ENCODE measurements around the gene CNN2. TPM values are rescaled to one million over a fixed set of nuclear protein-coding genes. Genes with fewer than 3 reads are reported as not detected.

Gene CNN2
- total and polyA plus RNA-seq, 2 of the 4 experiments (the other 2 are of a cell fraction) = 272 to 395 TPM

- peaks cover 1% of the 10 kb centered on the region; the same call in 1 of the 2 replicates for H3K36me3 ChIP-seq (ENCODE audit: control insufficient read depth, insufficient read depth, low read length)
- H4K91ac ChIP-seq (ENCODE audit: insufficient read depth, low read depth, low read length) = no peak overlapping the region
- no peaks in the 10 kb centered on the region for H3K4me1 ChIP-seq (ENCODE audit: control insufficient read depth, insufficient read depth, low read length)
- H4K5ac ChIP-seq (ENCODE audit: low read depth, low read length) = no peak overlapping the region
- WGBS, 2 experiments (ENCODE audit: extremely low coverage in 2 of 2, insufficient read length in 1 of 2) = 80% methylated on average over 1 of the region's 5 CpGs; no CpG with 5 or more reads in 1 of the 2 experiments
- H2AFZ ChIP-seq (replicated peaks; ENCODE audit: low read length, poor library complexity) = no peak overlapping the region
- H3K14ac ChIP-seq (replicated peaks; ENCODE audit: low read depth, low read length) = no peak overlapping the region
- no peak overlapping the region for H2BK15ac ChIP-seq (ENCODE audit: low read depth, low read length)
- DNase-seq (no peak), ATAC-seq (ENCODE audit: low read depth) (no peak)
- H3K56ac ChIP-seq (ENCODE audit: extremely low read depth, insufficient read depth, low read length) = no peak overlapping the region
- no peak overlapping the region for H3K9ac ChIP-seq (ENCODE audit: low read depth, low read length)
- no peak overlapping the region for H2BK20ac ChIP-seq (ENCODE audit: low read depth, low read length)
- intact Hi-C loops (cut with micrococcal nuclease) = no loop called here
- H3K4me2 ChIP-seq (ENCODE audit: low read depth, low read length) = no peak overlapping the region
- H3K27ac ChIP-seq (ENCODE audit: insufficient read depth, low read length) = no peak overlapping the region
- no peak overlapping the region for H3K4ac ChIP-seq (ENCODE audit: low read depth, low read length)
- dilution Hi-C loops (cut with HindIII; ENCODE audit: low sequenced_read_pairs, unreplicated experiment) = no loop called here
- BruUV-seq (replicated peaks) = no TSS peak
- no peak overlapping the region for H3K18ac ChIP-seq (ENCODE audit: low read depth, low read length)
- H2BK120ac ChIP-seq (ENCODE audit: low read depth, low read length) = no peak overlapping the region
- H3K9me1 ChIP-seq (ENCODE audit: insufficient read depth, low read length) = no peaks in the 10 kb centered on the region
- CTCF ChIA-PET = interaction anchor here (0.6 kb wide), 1 partner anchor 88 kb away, joined by 3 read pairs; no protein-coding TSS in a partner anchor
- H3K9me3 ChIP-seq (ENCODE audit: control insufficient read depth, insufficient read depth, low read length) = peaks cover 33% of the 10 kb centered on the region
- H3K27me3 ChIP-seq (ENCODE audit: control insufficient read depth, insufficient read depth, low read length) = no peaks in the 10 kb centered on the region
- H2AK9ac ChIP-seq (replicated peaks; ENCODE audit: low read depth, low read length, poor library complexity) = no peak overlapping the region
- in situ Hi-C loops (cut with MboI; ENCODE audit: low sequenced_read_pairs) = no loop called here
- H2BK5ac ChIP-seq (ENCODE audit: low read depth, low read length, poor library complexity, severe bottlenecking) = no peak overlapping the region
- TF ChIP-seq RCOR1 (IDR thresholded peaks at IDR 0.05; ENCODE audit: insufficient replicate concordance, low read length) (no peak), CHD1 (IDR thresholded peaks at IDR 0.05; ENCODE audit: low read depth, low read length) (no peak), CEBPB (IDR thresholded peaks at IDR 0.05; ENCODE audit: low read depth, low read length) (no peak), MAFK (IDR thresholded peaks at IDR 0.05; ENCODE audit: low read depth, low read length) (no peak), RAD21 (IDR thresholded peaks at IDR 0.05; ENCODE audit: low read length) (no peak), MAZ (IDR thresholded peaks at IDR 0.05; ENCODE audit: borderline replicate concordance, low read depth, low read length) (no peak), NFE2L2 (IDR thresholded peaks at IDR 0.05; ENCODE audit: low read depth, low read length) (no peak), BHLHE40 (IDR thresholded peaks at IDR 0.05; ENCODE audit: low read depth, low read length) (no peak), FOS (IDR thresholded peaks at IDR 0.05; ENCODE audit: low read depth, low read length) (no peak), SMC3 (IDR thresholded peaks at IDR 0.05; ENCODE audit: low read depth, low read length) (no peak), RFX5 (IDR thresholded peaks at IDR 0.05; ENCODE audit: low read depth, low read length) (no peak), POLR2A (IDR thresholded peaks at IDR 0.05; ENCODE audit: low read depth, low read length) (no peak), MXI1 (IDR thresholded peaks at IDR 0.05; ENCODE audit: borderline replicate concordance, low read depth, low read length) (no peak)
- TF ChIP-seq, protein P1, sequence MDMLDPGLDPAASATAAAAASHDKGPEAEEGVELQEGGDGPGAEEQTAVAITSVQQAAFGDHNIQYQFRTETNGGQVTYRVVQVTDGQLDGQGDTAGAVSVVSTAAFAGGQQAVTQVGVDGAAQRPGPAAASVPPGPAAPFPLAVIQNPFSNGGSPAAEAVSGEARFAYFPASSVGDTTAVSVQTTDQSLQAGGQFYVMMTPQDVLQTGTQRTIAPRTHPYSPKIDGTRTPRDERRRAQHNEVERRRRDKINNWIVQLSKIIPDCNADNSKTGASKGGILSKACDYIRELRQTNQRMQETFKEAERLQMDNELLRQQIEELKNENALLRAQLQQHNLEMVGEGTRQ (IDR thresholded peaks at IDR 0.05; ENCODE audit: low read depth, low read length) = no peak
- TF ChIP-seq, protein P2, sequence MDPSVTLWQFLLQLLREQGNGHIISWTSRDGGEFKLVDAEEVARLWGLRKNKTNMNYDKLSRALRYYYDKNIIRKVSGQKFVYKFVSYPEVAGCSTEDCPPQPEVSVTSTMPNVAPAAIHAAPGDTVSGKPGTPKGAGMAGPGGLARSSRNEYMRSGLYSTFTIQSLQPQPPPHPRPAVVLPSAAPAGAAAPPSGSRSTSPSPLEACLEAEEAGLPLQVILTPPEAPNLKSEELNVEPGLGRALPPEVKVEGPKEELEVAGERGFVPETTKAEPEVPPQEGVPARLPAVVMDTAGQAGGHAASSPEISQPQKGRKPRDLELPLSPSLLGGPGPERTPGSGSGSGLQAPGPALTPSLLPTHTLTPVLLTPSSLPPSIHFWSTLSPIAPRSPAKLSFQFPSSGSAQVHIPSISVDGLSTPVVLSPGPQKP (IDR thresholded peaks at IDR 0.05; ENCODE audit: borderline replicate concordance, low read depth, low read length) = no peak
- TF ChIP-seq, protein P3, sequence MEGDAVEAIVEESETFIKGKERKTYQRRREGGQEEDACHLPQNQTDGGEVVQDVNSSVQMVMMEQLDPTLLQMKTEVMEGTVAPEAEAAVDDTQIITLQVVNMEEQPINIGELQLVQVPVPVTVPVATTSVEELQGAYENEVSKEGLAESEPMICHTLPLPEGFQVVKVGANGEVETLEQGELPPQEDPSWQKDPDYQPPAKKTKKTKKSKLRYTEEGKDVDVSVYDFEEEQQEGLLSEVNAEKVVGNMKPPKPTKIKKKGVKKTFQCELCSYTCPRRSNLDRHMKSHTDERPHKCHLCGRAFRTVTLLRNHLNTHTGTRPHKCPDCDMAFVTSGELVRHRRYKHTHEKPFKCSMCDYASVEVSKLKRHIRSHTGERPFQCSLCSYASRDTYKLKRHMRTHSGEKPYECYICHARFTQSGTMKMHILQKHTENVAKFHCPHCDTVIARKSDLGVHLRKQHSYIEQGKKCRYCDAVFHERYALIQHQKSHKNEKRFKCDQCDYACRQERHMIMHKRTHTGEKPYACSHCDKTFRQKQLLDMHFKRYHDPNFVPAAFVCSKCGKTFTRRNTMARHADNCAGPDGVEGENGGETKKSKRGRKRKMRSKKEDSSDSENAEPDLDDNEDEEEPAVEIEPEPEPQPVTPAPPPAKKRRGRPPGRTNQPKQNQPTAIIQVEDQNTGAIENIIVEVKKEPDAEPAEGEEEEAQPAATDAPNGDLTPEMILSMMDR (conservative IDR thresholded peaks at IDR 0.05; ENCODE audit: low read depth, low read length) = no peak
- H4K8ac ChIP-seq (ENCODE audit: low read depth in 2 of 2, low read length in 2 of 2) = no peak overlapping the region
- POLR2A ChIA-PET (ENCODE audit: unreplicated experiment) = interaction anchor here (0.6 kb wide), 1 partner anchor 17 kb away, joined by 3 read pairs; no protein-coding TSS in a partner anchor
- H3K79me1 ChIP-seq (ENCODE audit: low read depth in 1 of 2, low read length in 2 of 2) = no peaks in the 10 kb centered on the region
- no peak overlapping the region for H3K4me3 ChIP-seq (ENCODE audit: insufficient read depth, low read depth, low read length)
- no peak overlapping the region for H2AK5ac ChIP-seq (ENCODE audit: low read depth, low read length)
- no peak overlapping the region for H3K23ac ChIP-seq (ENCODE audit: low read depth, low read length)
- H4K20me1 ChIP-seq (ENCODE audit: insufficient read depth, low read length) = 0 out of 2 replicates have a peak, but pooled peaks cover 6% of the 10 kb centered on the region
Measured at GRCh38 chr19:1060689-1061088, 34.3 kb downstream of the CNN2 start.
